HepG2 (cell line): Measurements from ENCODE around the gene FMC1.

Source experiments
- CTCF ChIP-seq: sonication (generic); formaldehyde crosslinking; IDR thresholded peaks from 2 replicates; pipeline ENCODE4 v1.5.0; 2020; ENCODE audit warnings: mild to moderate bottlenecking, missing genetic modification reagents, moderate library complexity
- FOXO1 ChIP-seq: sonication (generic); formaldehyde crosslinking; IDR thresholded peaks from 2 replicates; pipeline ENCODE4 v1.4.0; 2020; ENCODE audit warnings: missing genetic modification reagents
- FOXO4 ChIP-seq: sonication (generic); formaldehyde crosslinking; conservative IDR thresholded peaks from 2 replicates; pipeline ENCODE4 v1.8.1; 2023; ENCODE audit warnings: missing genetic modification reagents
- HHEX ChIP-seq: IDR thresholded peaks from 2 replicates; pipeline ENCODE4 v1.6.1; 2016; ENCODE audit warnings: control low read depth
- KDM2A ChIP-seq: sonication (generic); formaldehyde crosslinking; IDR thresholded peaks from 2 replicates; pipeline ENCODE4 v1.4.0; 2020; ENCODE audit warnings: low read depth, missing genetic modification reagents, borderline replicate concordance
- NR2C2 ChIP-seq: sonication (generic); formaldehyde crosslinking; IDR thresholded peaks from 2 replicates; pipeline ENCODE4 v1.4.0; 2020; ENCODE audit warnings: missing genetic modification reagents, mild to moderate bottlenecking, moderate library complexity, borderline replicate concordance
- REST ChIP-seq, 2 experiments: IDR thresholded peaks; 2 replicates each; pipeline ENCODE4 v1.6.1; 2011 to 2012; ENCODE audit warnings: low read length in 2 of 2, borderline replicate concordance in 1 of 2, low read depth in 1 of 2, mild to moderate bottlenecking in 1 of 2, moderate library complexity in 1 of 2
- SKIL ChIP-seq: sonication (generic); formaldehyde crosslinking; IDR thresholded peaks from 2 replicates; pipeline ENCODE4 v1.8.0; 2022; ENCODE audit warnings: missing genetic modification reagents, mild to moderate bottlenecking, moderate library complexity, borderline replicate concordance
- SP1 ChIP-seq, 2 experiments: fragments of 450-650 bp in 1 of 2; sonication (generic) in 1 of 2; formaldehyde crosslinking in 1 of 2; IDR thresholded peaks; 2 replicates each; pipeline versions ENCODE4 v1.4.0 to v1.6.1; 2016 to 2020; ENCODE audit warnings: missing genetic modification reagents in 1 of 2
- TEAD2 ChIP-seq: sonication (generic); formaldehyde crosslinking; IDR thresholded peaks from 2 replicates; pipeline ENCODE4 v1.9.0; 2021; ENCODE audit warnings: missing genetic modification reagents
- ZNF510 ChIP-seq: sonication (generic); formaldehyde crosslinking; IDR thresholded peaks from 2 replicates; pipeline ENCODE4 v1.4.0; 2020; ENCODE audit warnings: low read depth, mild to moderate bottlenecking, missing genetic modification reagents

- TF ChIP-seq REST (IDR thresholded peaks at IDR 0.05; ENCODE audit: borderline replicate concordance in 1 of 2, low read depth in 1 of 2, low read length in 2 of 2) (no peak), CTCF (CRISPR knock-in tag) (no peak), TEAD2 (CRISPR knock-in tag) (no peak), KDM2A (CRISPR knock-in tag) (no peak), FOXO1 (no peak), SP1 (IDR thresholded peaks at IDR 0.05) (no peak), SP1 (CRISPR knock-in tag; IDR thresholded peaks at IDR 0.05) (no peak), SKIL (CRISPR knock-in tag) (no peak), NR2C2 (CRISPR knock-in tag) (no peak), HHEX (CRISPR knock-in tag) (no peak), FOXO4 (CRISPR knock-in tag) (no peak), ZNF510 (no peak)
Observed at GRCh38 chr7:139384611-139385010, 43.5 kb downstream of the FMC1 start.
